Activated B cell treated with CpG ODN at 0.5 μM for 24 hours (primary cell): ENCODE results near the gene CCNY. TPM values are rescaled to one million over a fixed set of nuclear protein-coding genes. Genes with fewer than 3 reads are reported as not detected.

ENCODE experiments used
- ATAC-seq: fragments of 200-7000 bp; cut with Tn5 transposase; one replicate; pipeline ENCODE4 v1.10.0; 2021; ENCODE audit warnings: low read depth, mild to moderate bottlenecking, moderate library complexity
- CTCF ChIA-PET: fragments of 350-600 bp; sonication (Branson Sonifier 250); formaldehyde crosslinking; loops from one replicate; lab custom pipeline; 2021; ENCODE audit warnings: antibody characterized with exemption; lab: Charles Lee
- POLR2A ChIA-PET: fragments of 350-600 bp; sonication (Branson Sonifier 250); formaldehyde crosslinking; loops from one replicate; lab custom pipeline; 2021; ENCODE audit warnings: antibody characterized with exemption; lab: Charles Lee
- DNase-seq: peaks from one replicate; pipeline ENCODE4 v3.0.0; 2022
- H3K27ac Mint-ChIP-seq: one replicate; pipeline ENCODE4 v1.8.0; 2020; ENCODE audit warnings: mixed read lengths
- H3K27me3 Mint-ChIP-seq: one replicate; pipeline ENCODE4 v1.8.0; 2021; ENCODE audit warnings: mixed read lengths
- H3K36me3 Mint-ChIP-seq: one replicate; pipeline ENCODE4 v1.8.0; 2021; ENCODE audit warnings: low read depth, mixed read lengths
- H3K4me1 Mint-ChIP-seq: one replicate; pipeline ENCODE4 v1.8.0; 2021; ENCODE audit warnings: mixed read lengths
- H3K4me3 Mint-ChIP-seq: one replicate; pipeline ENCODE4 v1.8.0; 2020; ENCODE audit warnings: mild to moderate bottlenecking, mixed read lengths
- H3K9me3 Mint-ChIP-seq: one replicate; pipeline ENCODE4 v1.8.0; 2020; ENCODE audit warnings: mixed read lengths
- intact Hi-C: fragments of 100-400 bp; cut with micrococcal nuclease; formaldehyde crosslinking; loops from one replicate; pipeline ENCODE4 v1.15.1; 2024
- total RNA-seq: library from RNA; stranded (reverse); gene quantifications from 2 replicates; pipeline ENCODE4 v1.2.3, GENCODE V29; 2022
- TF ChIP-seq, protein P1 (sequence below): fragments of 200-600 bp; IDR thresholded peaks from one replicate; pipeline ENCODE4 v1.8.0; 2022; ENCODE audit warnings: antibody characterized with exemption, mild to moderate bottlenecking

CCNY gene
- total RNA-seq, 1 donor from 2014 or later, result 69.2 TPM

DNA sequence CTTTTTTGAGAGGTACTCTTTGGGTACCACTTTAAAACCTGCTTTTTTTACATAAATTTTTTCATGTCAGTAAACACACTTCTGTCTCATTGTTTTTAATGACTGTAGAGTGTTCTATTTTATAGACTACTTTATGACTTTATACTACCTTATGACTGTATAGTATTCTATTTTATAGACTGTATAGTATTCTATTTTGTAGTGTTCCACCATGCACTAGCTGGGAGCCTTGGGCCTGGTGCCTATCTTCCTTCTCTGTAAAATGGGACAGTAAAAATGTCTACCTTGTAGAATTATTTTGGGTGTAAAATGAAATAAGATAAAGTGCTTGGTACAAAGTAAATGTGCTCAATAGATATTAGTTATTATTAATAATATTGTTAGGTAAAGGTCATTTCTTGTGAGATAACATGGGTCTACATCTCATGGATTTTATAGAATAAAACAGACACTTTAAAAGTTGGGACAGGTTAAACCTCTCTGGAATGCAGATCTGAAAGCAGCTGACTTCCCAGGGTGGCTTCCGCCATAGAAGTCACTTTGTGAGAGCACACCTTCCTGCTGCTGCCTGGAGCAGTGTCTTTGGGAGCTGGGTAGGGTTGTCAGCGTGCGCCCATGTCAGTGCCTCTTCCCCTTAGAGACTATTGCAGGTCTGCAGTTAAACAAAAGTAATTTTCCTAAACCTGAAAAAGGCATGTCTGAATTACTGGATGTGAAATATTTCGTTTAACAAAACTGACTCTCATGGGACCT lies 31.0 kb downstream of the CCNY start:
- TF ChIP-seq, protein P1, sequence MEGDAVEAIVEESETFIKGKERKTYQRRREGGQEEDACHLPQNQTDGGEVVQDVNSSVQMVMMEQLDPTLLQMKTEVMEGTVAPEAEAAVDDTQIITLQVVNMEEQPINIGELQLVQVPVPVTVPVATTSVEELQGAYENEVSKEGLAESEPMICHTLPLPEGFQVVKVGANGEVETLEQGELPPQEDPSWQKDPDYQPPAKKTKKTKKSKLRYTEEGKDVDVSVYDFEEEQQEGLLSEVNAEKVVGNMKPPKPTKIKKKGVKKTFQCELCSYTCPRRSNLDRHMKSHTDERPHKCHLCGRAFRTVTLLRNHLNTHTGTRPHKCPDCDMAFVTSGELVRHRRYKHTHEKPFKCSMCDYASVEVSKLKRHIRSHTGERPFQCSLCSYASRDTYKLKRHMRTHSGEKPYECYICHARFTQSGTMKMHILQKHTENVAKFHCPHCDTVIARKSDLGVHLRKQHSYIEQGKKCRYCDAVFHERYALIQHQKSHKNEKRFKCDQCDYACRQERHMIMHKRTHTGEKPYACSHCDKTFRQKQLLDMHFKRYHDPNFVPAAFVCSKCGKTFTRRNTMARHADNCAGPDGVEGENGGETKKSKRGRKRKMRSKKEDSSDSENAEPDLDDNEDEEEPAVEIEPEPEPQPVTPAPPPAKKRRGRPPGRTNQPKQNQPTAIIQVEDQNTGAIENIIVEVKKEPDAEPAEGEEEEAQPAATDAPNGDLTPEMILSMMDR, result no peak

DNA sequence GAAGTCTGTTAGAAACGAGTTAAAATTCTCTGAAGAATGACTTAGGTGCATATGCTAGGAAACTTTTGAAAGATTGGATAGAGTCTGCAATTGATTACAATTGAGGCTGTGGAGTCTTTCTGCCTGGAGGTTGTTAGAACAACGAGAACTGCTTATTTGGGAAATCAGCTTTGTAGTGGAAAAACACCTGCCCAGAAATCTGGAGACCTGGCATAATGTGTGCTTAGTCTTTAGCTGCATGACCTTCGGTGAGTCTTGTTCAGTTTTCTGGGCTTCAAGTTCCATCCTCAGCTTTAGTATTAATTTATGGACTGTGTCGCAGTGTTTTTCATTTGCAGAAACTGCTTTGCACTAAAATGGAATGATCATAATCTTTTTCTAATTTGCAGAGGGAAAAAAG lies 31.7 kb downstream of the CCNY start:
- POLR2A ChIA-PET, result no interaction called here
- Mint-ChIP-seq H3K27me3 (no peaks in the 10 kb centered on the region), H3K4me1 (peaks cover 72% of the 10 kb centered on the region), H3K4me3 (no peak overlapping the region), H3K27ac (no peak overlapping the region), H3K36me3 (peaks cover 2% of the 10 kb centered on the region), H3K9me3 (no peaks in the 10 kb centered on the region)
- TF ChIP-seq, protein P1, result no peak
- no peak for ATAC-seq
- DNase-seq, result no peak
- CTCF ChIA-PET, result no interaction called here
- intact Hi-C loops, result no loop called here

More for the DNA sequence above, 31.0 kb downstream of the CCNY start:
- ChIA-PET CTCF (no interaction called here), POLR2A (no interaction called here)
- intact Hi-C loops, result no loop called here
- no peaks in the 10 kb centered on the region for H3K27me3 Mint-ChIP-seq
- H3K36me3 Mint-ChIP-seq, result peaks cover 2% of the 10 kb centered on the region
- no peak overlapping the region for H3K27ac Mint-ChIP-seq
- H3K9me3 Mint-ChIP-seq, result no peaks in the 10 kb centered on the region
- no peak for ATAC-seq
- DNase-seq, result no peak
- no peak overlapping the region for H3K4me3 Mint-ChIP-seq
- peaks cover 65% of the 10 kb centered on the region for H3K4me1 Mint-ChIP-seq

DNA sequence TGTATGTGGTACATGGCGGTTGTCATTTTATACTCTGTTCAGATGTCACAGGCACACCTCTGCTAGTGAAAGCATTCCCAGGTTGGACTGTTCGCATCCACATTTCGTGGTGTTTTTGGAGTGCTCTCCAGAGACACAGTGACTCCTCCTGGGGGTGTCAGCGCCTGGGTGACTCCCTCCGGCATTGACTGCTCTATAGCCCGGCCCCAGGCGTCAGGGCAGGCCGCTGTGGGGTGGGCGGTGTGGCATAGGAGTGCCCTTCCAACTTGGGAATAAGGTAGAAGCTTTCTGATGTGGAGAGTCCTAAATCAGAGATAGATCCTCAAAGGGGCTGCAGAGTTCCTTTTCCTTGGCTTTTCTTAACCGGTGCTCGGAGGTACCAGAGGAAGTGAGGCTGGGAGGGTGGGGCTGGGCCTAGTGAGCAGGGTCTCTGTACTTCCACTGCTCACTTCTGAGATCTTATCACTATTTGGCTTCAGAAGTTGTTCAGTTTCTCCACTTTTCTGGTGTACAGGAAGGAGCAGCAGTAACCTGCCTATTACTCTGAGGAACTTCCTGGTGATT lies 32.3 kb downstream of the CCNY start:
- Mint-ChIP-seq H3K36me3 (no peaks in the 10 kb centered on the region), H3K9me3 (no peaks in the 10 kb centered on the region), H3K4me1 (peaks cover 75% of the 10 kb centered on the region), H3K27ac (peak overlapping the region; percentile 24), H3K27me3 (no peaks in the 10 kb centered on the region), H3K4me3 (no peak overlapping the region)
- ChIA-PET POLR2A (no interaction called here), CTCF (no interaction called here)
- DNase-seq (no peak), ATAC-seq (no peak)
- TF ChIP-seq, protein P1, result no peak
- intact Hi-C loops, result no loop called here

DNA sequence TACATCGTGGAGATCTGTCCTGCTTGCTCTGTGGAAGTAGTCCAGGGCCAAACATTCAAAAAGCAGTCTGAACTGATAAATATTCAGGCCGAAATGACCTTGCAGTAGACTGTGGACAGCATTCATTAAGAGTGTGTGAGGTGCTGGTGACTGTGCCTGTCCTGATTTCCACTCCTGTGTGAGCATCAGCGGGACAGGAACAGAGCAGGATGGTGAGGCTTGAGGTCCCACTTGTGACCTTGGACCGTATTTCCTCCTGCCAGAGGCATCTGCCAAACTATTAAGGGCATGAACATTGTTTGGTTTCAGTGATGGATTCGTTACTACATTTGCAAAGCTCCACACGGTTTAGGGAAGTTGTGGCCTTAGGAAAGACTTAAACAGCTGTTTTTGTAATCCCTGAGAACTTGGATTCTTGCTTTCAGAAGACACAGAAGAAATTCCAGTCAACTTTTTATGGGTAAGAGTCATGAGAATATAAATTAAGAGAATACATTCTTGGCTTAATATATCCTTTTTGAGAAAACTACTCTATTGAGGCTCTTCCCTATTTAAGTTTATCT lies 32.8 kb downstream of the CCNY start:
- TF ChIP-seq, protein P1, result no peak
- ATAC-seq (no peak), DNase-seq (no peak)
- Mint-ChIP-seq H3K4me3 (no peak overlapping the region), H3K9me3 (no peaks in the 10 kb centered on the region), H3K4me1 (peaks cover 74% of the 10 kb centered on the region), H3K27me3 (no peaks in the 10 kb centered on the region), H3K36me3 (no peaks in the 10 kb centered on the region), H3K27ac (peak overlapping the region; percentile 24)
- intact Hi-C loops, result no loop called here
- ChIA-PET CTCF (no interaction called here), POLR2A (no interaction called here)

DNA sequence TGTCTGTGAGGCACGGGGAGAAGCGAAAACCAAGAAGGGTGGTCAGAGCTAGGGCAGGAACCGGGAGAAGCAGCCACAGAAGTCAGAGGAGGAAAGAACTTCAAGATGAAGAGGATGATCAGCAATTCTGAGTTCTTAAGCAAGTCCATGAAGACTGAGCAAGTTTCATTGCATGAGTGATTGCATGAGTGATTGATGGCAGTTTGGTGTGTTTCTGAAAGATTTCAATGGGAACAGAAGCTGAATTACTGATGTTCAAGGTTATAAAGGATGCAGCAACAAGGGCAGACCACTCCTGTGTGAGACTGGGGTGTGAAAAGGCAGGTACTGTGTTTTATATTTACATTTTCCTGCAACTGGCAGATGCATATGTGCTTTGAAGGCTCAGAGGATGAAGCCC lies 35.4 kb downstream of the CCNY start:
- POLR2A ChIA-PET, result interaction anchor here (0.6 kb wide), 1 partner anchor 14 kb away, joined by 4 read pairs; no protein-coding TSS in a partner anchor

More for the DNA sequence above, 35.4 kb downstream of the CCNY start:
- peak overlapping the region; percentile 13 for H3K4me3 Mint-ChIP-seq
- H3K27ac Mint-ChIP-seq, result no peak overlapping the region
- no peaks in the 10 kb centered on the region for H3K36me3 Mint-ChIP-seq
- CTCF ChIA-PET, result no interaction called here
- ATAC-seq, result no peak
- no peaks in the 10 kb centered on the region for H3K27me3 Mint-ChIP-seq
- no peak for DNase-seq
- H3K9me3 Mint-ChIP-seq, result no peaks in the 10 kb centered on the region
- TF ChIP-seq, protein P1, result no peak
- intact Hi-C loops, result no loop called here
- H3K4me1 Mint-ChIP-seq, result peaks cover 81% of the 10 kb centered on the region
